GM12878 (cell line): ENCODE results near the gene SLC6A9. TPM values are rescaled to one million over a fixed set of nuclear protein-coding genes. Genes with fewer than 3 reads are reported as not detected.

ENCODE experiments used
- ATAC-seq: fragments of 200-7000 bp; cut with Tn5 transposase; 3 replicates; pipeline ENCODE4 v1.9.1; 2020; ENCODE audit warnings: mild to moderate bottlenecking, moderate library complexity
- BruUV-seq: library from RNA; stranded (reverse); fragments of 400-500 nt; replicated peaks from 2 replicates; lab custom pipeline; 2021; lab: Mats Ljungman, UMichigan
- CTCF ChIA-PET: fragments of 300-600 bp; sonication (Branson Sonifier 250); formaldehyde crosslinking; extraction: SDS; loops from one replicate; lab custom pipeline; 2021; ENCODE audit warnings: inconsistent platforms; lab: Yijun Ruan, JAX
- POLR2A ChIA-PET: fragments of 350-600 bp; formaldehyde crosslinking; extraction: SDS; loops from one replicate; lab custom pipeline; 2021; ENCODE audit warnings: inconsistent platforms; lab: Charles Lee
- RAD21 ChIA-PET: fragments of 300-600 bp; sonication (Branson Sonifier 250); formaldehyde crosslinking; loops from one replicate; lab custom pipeline; 2023; ENCODE audit warnings: antibody characterized with exemption; ENCODE audit not compliant: unreplicated experiment; lab: Charles Lee
- SMC1A ChIA-PET: fragments of 300-600 bp; sonication (Branson Sonifier 250); formaldehyde crosslinking; loops from one replicate; lab custom pipeline; 2023; ENCODE audit not compliant: unreplicated experiment, uncharacterized antibody; lab: Charles Lee
- DNase-seq: peaks from one replicate; pipeline ENCODE4 v3.0.0-alpha.2; 2011; ENCODE audit warnings: low read depth, low spot score
- FAIRE-seq: peaks from 3 replicates; lab custom pipeline; 2011; peaks lifted over from hg19 to GRCh38; lab: Jason Lieb, UNC
- H2AFZ ChIP-seq: 2 replicates; pipeline ENCODE4 v1.6.0; 2011; ENCODE audit warnings: low read depth, low read length, control low read depth; ENCODE audit not compliant: control insufficient read depth
- H3K27ac ChIP-seq: 2 replicates; pipeline ENCODE4 v1.5.1; 2011; ENCODE audit warnings: control low read depth; ENCODE audit not compliant: control insufficient read depth, insufficient read depth
- H3K27me3 ChIP-seq, 2 experiments: replicated peaks in 1 of 2; 2 replicates each; pipeline versions ENCODE4 v1.6.0 to v1.6.1; 2011; ENCODE audit warnings: low read length in 1 of 2; ENCODE audit not compliant: control insufficient read depth in 2 of 2, insufficient read depth in 2 of 2
- H3K36me3 ChIP-seq, 2 experiments: 2 replicates each; pipeline ENCODE4 v1.5.1; 2011; ENCODE audit warnings: low read length in 1 of 2; ENCODE audit not compliant: control insufficient read depth in 2 of 2, insufficient read depth in 2 of 2
- H3K4me1 ChIP-seq: 2 replicates; pipeline ENCODE4 v1.6.1; 2011; ENCODE audit warnings: mild to moderate bottlenecking, low read length, moderate library complexity, mixed read lengths; ENCODE audit not compliant: control insufficient read depth, insufficient read depth
- H3K4me2 ChIP-seq: 2 replicates; pipeline ENCODE4 v1.6.0; 2011; ENCODE audit warnings: control low read depth; ENCODE audit not compliant: control insufficient read depth, insufficient read depth
- H3K4me3 ChIP-seq: fragments of 200-600 bp; sonication (generic); 2 replicates; pipeline ENCODE4 v1.5.1; 2016
- H3K79me2 ChIP-seq: 2 replicates; pipeline ENCODE4 v1.6.0; 2011; ENCODE audit warnings: low read length; ENCODE audit not compliant: control insufficient read depth, insufficient read depth
- H3K9ac ChIP-seq: 2 replicates; pipeline ENCODE4 v1.8.0; 2011; ENCODE audit warnings: low read length, control low read depth, mixed read lengths; ENCODE audit not compliant: control insufficient read depth, insufficient read depth
- H3K9me3 ChIP-seq: replicated peaks from 3 replicates; pipeline ENCODE4 v1.5.1; 2011; ENCODE audit warnings: mild to moderate bottlenecking, low read length; ENCODE audit not compliant: control insufficient read depth, insufficient read depth
- H4K20me1 ChIP-seq: 2 replicates; pipeline ENCODE4 v1.6.0; 2011; ENCODE audit not compliant: control insufficient read depth, insufficient read depth
- BHLHE40 ChIP-seq, 2 experiments: fragments of 450-650 bp in 1 of 2; IDR thresholded peaks; 2 replicates each; pipeline ENCODE4 v1.6.1; 2011 to 2017; ENCODE audit warnings: low read depth in 2 of 2, borderline replicate concordance in 1 of 2, improper control_type of control experiment in 1 of 2, low read length in 1 of 2, mild to moderate bottlenecking in 1 of 2
- BMI1 ChIP-seq: fragments of 450-650 bp; IDR thresholded peaks from 2 replicates; pipeline ENCODE4 v1.6.1; 2016; ENCODE audit warnings: mild to moderate bottlenecking, moderate library complexity, borderline replicate concordance
- CHD1 ChIP-seq: IDR thresholded peaks from 2 replicates; pipeline ENCODE4 v1.6.1; 2012; ENCODE audit warnings: low read depth, low read length, improper control_type of control experiment
- EED ChIP-seq: sonication (generic); IDR thresholded peaks from 2 replicates; pipeline ENCODE4 v1.6.1; 2016; ENCODE audit warnings: antibody characterized with exemption, low read depth
- HDAC6 ChIP-seq: fragments of 200-600 bp; sonication (generic); IDR thresholded peaks from one replicate; pipeline ENCODE4 v1.8.0; 2017; ENCODE audit warnings: antibody characterized with exemption; ENCODE audit not compliant: unreplicated experiment
- MAX ChIP-seq: IDR thresholded peaks from 2 replicates; pipeline ENCODE4 v1.6.1; 2012; ENCODE audit warnings: low read depth, low read length, improper control_type of control experiment
- MTA3 ChIP-seq: IDR thresholded peaks from 2 replicates; pipeline ENCODE4 v1.6.1; 2012; ENCODE audit warnings: low read length, inconsistent platforms, borderline replicate concordance
- NR2F1 ChIP-seq: fragments of 450-650 bp; conservative IDR thresholded peaks from 2 replicates; pipeline ENCODE4 v1.6.1; 2017; ENCODE audit warnings: mild to moderate bottlenecking
- PAX5 ChIP-seq: IDR thresholded peaks from 2 replicates; pipeline ENCODE4 v1.6.1; 2011; ENCODE audit warnings: low read depth, low read length, borderline replicate concordance
- PAX8 ChIP-seq: fragments of 450-650 bp; IDR thresholded peaks from 2 replicates; pipeline ENCODE4 v1.6.1; 2017; ENCODE audit warnings: mild to moderate bottlenecking, moderate library complexity
- RB1 ChIP-seq: fragments of 450-650 bp; formaldehyde crosslinking; IDR thresholded peaks from 2 replicates; pipeline ENCODE4 v1.6.1; 2017; ENCODE audit warnings: mild to moderate bottlenecking, borderline replicate concordance
- SMARCA5 ChIP-seq: fragments of 450-650 bp; IDR thresholded peaks from 2 replicates; pipeline ENCODE4 v1.6.1; 2017; ENCODE audit warnings: mild to moderate bottlenecking
- STAT3 ChIP-seq: IDR thresholded peaks from 2 replicates; pipeline ENCODE4 v1.6.1; 2011; ENCODE audit warnings: low read depth, low read length, improper control_type of control experiment
- TBL1XR1 ChIP-seq: IDR thresholded peaks from 2 replicates; pipeline ENCODE4 v1.6.1; 2012; ENCODE audit warnings: low read depth, low read length, improper control_type of control experiment
- ZBED1 ChIP-seq: IDR thresholded peaks from 2 replicates; pipeline ENCODE4 v1.6.1; 2016; ENCODE audit warnings: borderline replicate concordance
- WGBS: methylation state at CpG from one replicate; pipeline ENCODE4 v1.1.6; 2016; ENCODE audit warnings: low lambda C conversion rate; ENCODE audit not compliant: insufficient replicate concordance, insufficient coverage; ENCODE audit errors: missing lambda C conversion rate; 5-methylcytosine and 5-hydroxymethylcytosine counted together
- in situ Hi-C: fragments of 300-500 bp; cut with MboI; formaldehyde crosslinking; loops from 9 replicates; pipeline ENCODE4 v1.14.3; 2018; ENCODE audit warnings: mixed read lengths
- intact Hi-C: fragments of 100-400 bp; cut with micrococcal nuclease; formaldehyde crosslinking; loops from one replicate; pipeline ENCODE4 v1.14.2; 2022; ENCODE audit not compliant: unreplicated experiment
- polyA plus RNA-seq, 11 experiments: library from polyadenylated mRNA; depleted of rRNA in 4 of 11; unstranded in 6 of 11; stranded (reverse) in 5 of 11; fragments of >200 nt; fragmentation: Nextera tagmentation in 4 of 11; fragmentation: Illumina TruSeq in 1 of 11; extraction: Ambion mirVana in 4 of 11; extraction: Trizol in 1 of 11; gene quantifications; 1 replicate in 1 of 11; 2 replicates in 10 of 11; pipeline versions ENCODE4 v1.2.1 to v1.2.3, GENCODE V29; 2011 to 2016; ENCODE audit warnings: inconsistent platforms in 2 of 11, missing spikeins in 2 of 11, low read depth in 1 of 11
- total RNA-seq, 4 experiments: library from RNA; depleted of rRNA in 3 of 4; stranded (reverse); fragments of >200 nt in 3 of 4; fragmentation: Illumina TruSeq in 1 of 4; extraction: Trizol in 1 of 4; gene quantifications; 2 replicates each; pipeline versions ENCODE4 v1.2.1 to v1.2.3, GENCODE V29; 2013 to 2021
- TF ChIP-seq, protein P1 (sequence below): fragments of 150-350 bp; IDR thresholded peaks from 2 replicates; pipeline ENCODE4 v1.6.1; 2014; ENCODE audit warnings: mild to moderate bottlenecking, low read depth, low read length

Gene SLC6A9
- total and polyA plus RNA-seq, 10 of the 15 experiments (the other 5 are each of a cell fraction or from before 2014, with no cell fraction given): 0.02 to 2.0 (median 0.63) TPM

- in situ Hi-C loops: no loop called here
- CTCF ChIA-PET: interaction anchor here (0.8 to 2.3 kb wide), 4 partner anchors 9 to 34 kb away, joined by 3 to 15 read pairs (median 4); no protein-coding TSS in a partner anchor
- DNase-seq: no peak
- Histone ChIP-seq H3K4me2 (no peak overlapping the region), H3K27me3 (no peaks in the 10 kb centered on the region; a peak in 1 of 4 replicates), H3K36me3 (no peaks in the 10 kb centered on the region), H3K79me2 (no peaks in the 10 kb centered on the region), H3K9ac (no peak overlapping the region), H3K9me3 (no peaks in the 10 kb centered on the region), H3K4me1 (no peaks in the 10 kb centered on the region), H3K4me3 (no peak overlapping the region), H4K20me1 (no peaks in the 10 kb centered on the region), H3K27ac (no peak overlapping the region), H2AFZ (no peak overlapping the region)
- RAD21 ChIA-PET: interaction anchor here (0.5 kb wide), 1 partner anchor 16 kb away, joined by 3 read pairs; the partner anchor contains the start of gene SLC6A9
- POLR2A ChIA-PET: no interaction called here
- no TSS peak for BruUV-seq
- SMC1A ChIA-PET: interaction anchor here (0.6 to 1.7 kb wide), 3 partner anchors 9 to 66 kb away, joined by 3 to 5 read pairs (median 3); no protein-coding TSS in a partner anchor
- WGBS: 35% methylated on average over 8 of the region's 8 CpGs
- intact Hi-C loops: no loop called here
- no peak for TF ChIP-seq EED
- no peak for TF ChIP-seq MAX
- TF ChIP-seq TBL1XR1: no peak
- no peak for TF ChIP-seq MTA3
- no peak for TF ChIP-seq CHD1
- peak; percentile 21; the same call in 1 of the 3 replicates for ATAC-seq
- FAIRE-seq: no peak
These were observed 16.7 kb downstream of the SLC6A9 start for GRCh38 chr1:44014365-44015104.

GRCh38 chr1:44013949-44014348 is 17.3 kb downstream of the SLC6A9 start:
- RAD21 ChIA-PET: interaction anchor here (1.9 kb wide), 1 partner anchor 23 kb away, joined by 5 read pairs; no protein-coding TSS in a partner anchor
- Histone ChIP-seq H3K79me2 (no peaks in the 10 kb centered on the region), H3K4me3 (no peak overlapping the region), H3K36me3 (no peaks in the 10 kb centered on the region), H4K20me1 (no peaks in the 10 kb centered on the region), H3K9ac (no peak overlapping the region), H2AFZ (no peak overlapping the region), H3K9me3 (no peaks in the 10 kb centered on the region), H3K4me1 (no peaks in the 10 kb centered on the region), H3K27me3 (no peaks in the 10 kb centered on the region; a peak in 1 of 4 replicates), H3K4me2 (no peak overlapping the region), H3K27ac (no peak overlapping the region)
- no TSS peak for BruUV-seq
- SMC1A ChIA-PET: interaction anchor here (0.6 to 1.7 kb wide), 2 partner anchors 9 to 32 kb away, joined by 3 to 5 read pairs; no protein-coding TSS in a partner anchor
- in situ Hi-C loops (no loop called here), intact Hi-C loops (no loop called here)
- DNase-seq (no peak), FAIRE-seq (no peak), ATAC-seq (no peak; the same call in 2 of the 3 replicates)
- POLR2A ChIA-PET: no interaction called here
- CTCF ChIA-PET: interaction anchor here (1.1 to 2.3 kb wide), 3 partner anchors 8 to 79 kb away, joined by 4 to 15 read pairs (median 5); no protein-coding TSS in a partner anchor
- WGBS: 26% methylated on average over 5 of the region's 5 CpGs
- TF ChIP-seq, protein P1, sequence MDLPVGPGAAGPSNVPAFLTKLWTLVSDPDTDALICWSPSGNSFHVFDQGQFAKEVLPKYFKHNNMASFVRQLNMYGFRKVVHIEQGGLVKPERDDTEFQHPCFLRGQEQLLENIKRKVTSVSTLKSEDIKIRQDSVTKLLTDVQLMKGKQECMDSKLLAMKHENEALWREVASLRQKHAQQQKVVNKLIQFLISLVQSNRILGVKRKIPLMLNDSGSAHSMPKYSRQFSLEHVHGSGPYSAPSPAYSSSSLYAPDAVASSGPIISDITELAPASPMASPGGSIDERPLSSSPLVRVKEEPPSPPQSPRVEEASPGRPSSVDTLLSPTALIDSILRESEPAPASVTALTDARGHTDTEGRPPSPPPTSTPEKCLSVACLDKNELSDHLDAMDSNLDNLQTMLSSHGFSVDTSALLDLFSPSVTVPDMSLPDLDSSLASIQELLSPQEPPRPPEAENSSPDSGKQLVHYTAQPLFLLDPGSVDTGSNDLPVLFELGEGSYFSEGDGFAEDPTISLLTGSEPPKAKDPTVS: no peak
- TF ChIP-seq PAX5: no peak
- no peak for TF ChIP-seq SMARCA5
- no peak for TF ChIP-seq HDAC6
- no peak for TF ChIP-seq BMI1
- no peak for TF ChIP-seq ZBED1
- TF ChIP-seq PAX8: no peak
- no peak for TF ChIP-seq NR2F1
- no peak for TF ChIP-seq BHLHE40 (IDR thresholded peaks at IDR 0.05; ENCODE audit: borderline replicate concordance in 1 of 2, low read depth in 2 of 2, low read length in 1 of 2)
- no peak for TF ChIP-seq STAT3
- TF ChIP-seq RB1: no peak
